Measurements from ENCODE around the gene TSTD1.

GRCh38 chr1:160997323-160998038, 41.3 kb downstream of the TSTD1 start:
- TF ChIP-seq CHD1 (IDR thresholded peaks at IDR 0.05; ENCODE audit: low read depth, low read length): no peak
- TF ChIP-seq, protein P1, sequence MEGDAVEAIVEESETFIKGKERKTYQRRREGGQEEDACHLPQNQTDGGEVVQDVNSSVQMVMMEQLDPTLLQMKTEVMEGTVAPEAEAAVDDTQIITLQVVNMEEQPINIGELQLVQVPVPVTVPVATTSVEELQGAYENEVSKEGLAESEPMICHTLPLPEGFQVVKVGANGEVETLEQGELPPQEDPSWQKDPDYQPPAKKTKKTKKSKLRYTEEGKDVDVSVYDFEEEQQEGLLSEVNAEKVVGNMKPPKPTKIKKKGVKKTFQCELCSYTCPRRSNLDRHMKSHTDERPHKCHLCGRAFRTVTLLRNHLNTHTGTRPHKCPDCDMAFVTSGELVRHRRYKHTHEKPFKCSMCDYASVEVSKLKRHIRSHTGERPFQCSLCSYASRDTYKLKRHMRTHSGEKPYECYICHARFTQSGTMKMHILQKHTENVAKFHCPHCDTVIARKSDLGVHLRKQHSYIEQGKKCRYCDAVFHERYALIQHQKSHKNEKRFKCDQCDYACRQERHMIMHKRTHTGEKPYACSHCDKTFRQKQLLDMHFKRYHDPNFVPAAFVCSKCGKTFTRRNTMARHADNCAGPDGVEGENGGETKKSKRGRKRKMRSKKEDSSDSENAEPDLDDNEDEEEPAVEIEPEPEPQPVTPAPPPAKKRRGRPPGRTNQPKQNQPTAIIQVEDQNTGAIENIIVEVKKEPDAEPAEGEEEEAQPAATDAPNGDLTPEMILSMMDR (IDR thresholded peaks at IDR 0.05; ENCODE audit: control extremely low read depth in 1 of 3, insufficient read depth in 1 of 3, low read depth in 1 of 3, low read length in 3 of 3): peak; percentile 57 to 77 (median 71)
- TF ChIP-seq TAF7 (optimal IDR thresholded peaks at IDR 0.05; ENCODE audit: borderline replicate concordance, low read depth, low read length): no peak
- TF ChIP-seq CEBPB (IDR thresholded peaks at IDR 0.05; ENCODE audit: low read depth, low read length): no peak
- no peak for TF ChIP-seq POLR2AphosphoS5 (IDR thresholded peaks at IDR 0.05; ENCODE audit: low read depth, low read length)
- TF ChIP-seq YY1 (IDR thresholded peaks at IDR 0.05; ENCODE audit: low read depth, low read length): no peak
- no peak for TF ChIP-seq SRF (IDR thresholded peaks at IDR 0.05; ENCODE audit: low read depth, low read length)
- no peak for TF ChIP-seq SP2 (IDR thresholded peaks at IDR 0.05; ENCODE audit: low read length)
- TF ChIP-seq TBP (IDR thresholded peaks at IDR 0.05; ENCODE audit: low read depth, low read length): no peak
- TF ChIP-seq EZH2 (IDR thresholded peaks at IDR 0.05; ENCODE audit: low read depth, low read length, severe bottlenecking): no peak
- no peak for TF ChIP-seq SP4 (IDR thresholded peaks at IDR 0.05; ENCODE audit: low read length)
- no peak for TF ChIP-seq RXRA (IDR thresholded peaks at IDR 0.05; ENCODE audit: insufficient read depth, low read depth, low read length)
- TF ChIP-seq HDAC6 (IDR thresholded peaks at IDR 0.05; ENCODE audit: low read depth, low read length): no peak

All from H1 (cell line).